ENCODE data around the gene TOR3A.
A peak's percentile ranks its signal among the peaks of the same experiment; 100 is the strongest.

The TOR3A gene

GRCh38 chr1:179087665-179088064 is 5.8 kb downstream of the TOR3A start:
- H3K4me3 ChIP-seq (ENCODE audit: low read depth, low read length), result no peak overlapping the region
- in situ Hi-C loops (cut with HindIII; ENCODE audit: low sequenced_read_pairs), result no loop called here
- TF ChIP-seq, protein P1, sequence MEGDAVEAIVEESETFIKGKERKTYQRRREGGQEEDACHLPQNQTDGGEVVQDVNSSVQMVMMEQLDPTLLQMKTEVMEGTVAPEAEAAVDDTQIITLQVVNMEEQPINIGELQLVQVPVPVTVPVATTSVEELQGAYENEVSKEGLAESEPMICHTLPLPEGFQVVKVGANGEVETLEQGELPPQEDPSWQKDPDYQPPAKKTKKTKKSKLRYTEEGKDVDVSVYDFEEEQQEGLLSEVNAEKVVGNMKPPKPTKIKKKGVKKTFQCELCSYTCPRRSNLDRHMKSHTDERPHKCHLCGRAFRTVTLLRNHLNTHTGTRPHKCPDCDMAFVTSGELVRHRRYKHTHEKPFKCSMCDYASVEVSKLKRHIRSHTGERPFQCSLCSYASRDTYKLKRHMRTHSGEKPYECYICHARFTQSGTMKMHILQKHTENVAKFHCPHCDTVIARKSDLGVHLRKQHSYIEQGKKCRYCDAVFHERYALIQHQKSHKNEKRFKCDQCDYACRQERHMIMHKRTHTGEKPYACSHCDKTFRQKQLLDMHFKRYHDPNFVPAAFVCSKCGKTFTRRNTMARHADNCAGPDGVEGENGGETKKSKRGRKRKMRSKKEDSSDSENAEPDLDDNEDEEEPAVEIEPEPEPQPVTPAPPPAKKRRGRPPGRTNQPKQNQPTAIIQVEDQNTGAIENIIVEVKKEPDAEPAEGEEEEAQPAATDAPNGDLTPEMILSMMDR (IDR thresholded peaks at IDR 0.05; ENCODE audit: low read depth, low read length, missing control alignments), result no peak
- DNase-seq (ENCODE audit: low read depth), result no peak

DNA sequence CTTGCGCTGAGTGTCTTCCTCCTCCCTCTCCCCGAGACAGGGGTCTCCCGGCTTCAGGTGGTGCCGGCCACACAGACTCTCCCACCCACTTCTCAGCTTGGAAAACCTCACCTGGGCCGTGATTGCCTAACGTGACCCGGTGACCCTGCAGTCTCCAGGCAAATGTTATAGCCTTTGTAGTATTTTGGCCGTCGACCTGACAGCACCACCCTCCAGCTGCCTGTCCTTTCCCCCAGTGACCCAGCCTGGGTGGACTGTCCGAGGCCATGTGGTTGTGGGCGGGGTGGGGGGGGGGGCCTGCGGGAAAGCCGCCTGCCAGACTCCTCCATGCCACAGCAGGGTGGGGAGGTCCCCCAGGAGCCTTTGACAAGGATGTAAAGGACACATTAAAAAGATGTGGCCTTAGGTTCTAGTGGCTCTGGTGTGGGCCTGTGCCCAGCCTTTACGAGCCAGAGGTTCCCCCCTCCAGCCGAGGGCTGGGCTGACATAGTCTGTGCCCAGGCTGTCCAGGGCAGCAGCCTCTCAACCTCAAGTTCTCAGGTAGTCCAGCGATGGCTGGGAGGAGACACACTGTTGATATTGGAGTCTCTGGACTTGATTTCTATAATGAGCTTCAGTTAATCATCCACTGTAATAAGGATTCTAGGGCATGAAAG is 8.1 kb downstream of the TOR3A start:
- no peak overlapping the region for H3K4me3 ChIP-seq (ENCODE audit: low read depth, low read length)
- no peak for DNase-seq (ENCODE audit: low read depth)
- TF ChIP-seq, protein P1 (IDR thresholded peaks at IDR 0.05; ENCODE audit: low read depth, low read length, missing control alignments), result no peak
- in situ Hi-C loops (cut with HindIII; ENCODE audit: low sequenced_read_pairs), result no loop called here

GRCh38 chr1:179090522-179090921 is 8.7 kb downstream of the TOR3A start:
- DNase-seq (ENCODE audit: low read depth), result no peak
- TF ChIP-seq, protein P1 (IDR thresholded peaks at IDR 0.05; ENCODE audit: low read depth, low read length, missing control alignments), result peak; percentile 24
- in situ Hi-C loops (cut with HindIII; ENCODE audit: low sequenced_read_pairs), result no loop called here
- H3K4me3 ChIP-seq (ENCODE audit: low read depth, low read length), result no peak overlapping the region

DNA sequence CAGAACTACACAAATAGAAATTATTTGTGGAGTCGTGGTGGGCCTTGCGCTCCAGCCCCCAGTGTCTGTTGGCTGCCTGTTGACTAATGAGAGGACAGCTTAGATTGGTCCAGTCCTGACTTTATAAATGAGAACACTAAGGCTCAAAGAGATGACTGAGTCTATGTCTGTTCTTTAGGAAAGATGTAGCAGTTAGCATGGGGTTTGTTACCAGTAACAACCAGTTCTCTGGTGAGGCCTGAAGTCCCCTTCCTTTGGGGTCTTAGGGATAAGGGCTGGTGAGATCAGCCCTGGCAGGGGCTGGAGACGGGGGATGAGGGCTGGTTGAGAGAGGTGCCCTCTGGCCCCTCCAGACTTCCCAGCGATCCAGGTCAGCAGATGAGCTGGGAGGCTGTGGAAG is 9.1 kb downstream of the TOR3A start:
- DNase-seq (ENCODE audit: low read depth), result no peak
- TF ChIP-seq, protein P1 (IDR thresholded peaks at IDR 0.05; ENCODE audit: low read depth, low read length, missing control alignments), result no peak
- H3K4me3 ChIP-seq (ENCODE audit: low read depth, low read length), result no peak overlapping the region
- in situ Hi-C loops (cut with HindIII; ENCODE audit: low sequenced_read_pairs), result no loop called here

DNA sequence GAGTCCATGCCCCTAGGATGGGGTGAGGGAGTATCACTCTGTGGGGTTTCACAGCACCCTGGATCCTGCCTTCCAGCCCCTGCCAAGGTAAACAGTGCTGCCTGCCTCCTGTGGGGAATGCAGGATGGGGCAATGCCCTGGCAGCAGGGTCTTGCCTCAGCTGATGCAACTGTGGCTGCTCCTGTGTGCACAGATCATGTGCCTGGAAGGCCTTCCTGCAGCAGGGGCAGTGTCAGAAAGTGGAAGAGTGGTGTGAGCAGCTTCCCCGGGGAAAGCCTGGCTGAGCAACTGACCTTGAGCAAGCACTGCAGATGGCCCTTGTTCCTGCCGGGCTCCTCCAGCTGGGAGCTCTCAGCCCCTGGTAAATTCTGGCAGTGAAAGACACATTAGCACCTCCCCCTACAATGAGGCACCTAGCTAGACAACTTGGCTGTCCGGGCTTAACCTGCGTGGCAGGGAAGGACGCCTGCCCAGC is 9.9 kb downstream of the TOR3A start:
- no peak for DNase-seq (ENCODE audit: low read depth)

GRCh38 chr1:179092896-179093461 is 11.1 kb downstream of the TOR3A start:
- TF ChIP-seq, protein P1 (IDR thresholded peaks at IDR 0.05; ENCODE audit: low read depth, low read length, missing control alignments), result no peak
- in situ Hi-C loops (cut with HindIII; ENCODE audit: low sequenced_read_pairs), result no loop called here
- H3K4me3 ChIP-seq (ENCODE audit: low read depth, low read length), result no peak overlapping the region
- no peak for DNase-seq (ENCODE audit: low read depth)

More for the DNA sequence above, 9.9 kb downstream of the TOR3A start:
- in situ Hi-C loops (cut with HindIII; ENCODE audit: low sequenced_read_pairs), result no loop called here
- TF ChIP-seq, protein P1 (IDR thresholded peaks at IDR 0.05; ENCODE audit: low read depth, low read length, missing control alignments), result no peak
- H3K4me3 ChIP-seq (ENCODE audit: low read depth, low read length), result no peak overlapping the region

Measured in astrocyte of the cerebellum (primary cell).